GM19240 (cell line): ENCODE measurements around the gene ACTR5.
"Not testable (repeated sequence)": the region's sequence is repeated elsewhere in the genome, so short reads cannot be mapped to it uniquely, and the experiment has no call there.

Experiments used
- DNase-seq: peaks from one replicate; pipeline ENCODE4 v3.0.0; 2011; ENCODE audit warnings: low spot score; ENCODE audit not compliant: insufficient read length

The ACTR5 gene

GRCh38 chr20:38764567-38765318 lies 16.5 kb downstream of the ACTR5 start:
- no peak for DNase-seq

GRCh38 chr20:38766071-38766470 lies 17.8 kb downstream of the ACTR5 start:
- DNase-seq, result no peak

- no peak for DNase-seq
These were observed 21.4 kb downstream of the ACTR5 start for GRCh38 chr20:38769376-38770295.

- DNase-seq, result no peak
These were observed 22.3 kb downstream of the ACTR5 start for GRCh38 chr20:38770546-38770945.

- DNase-seq, result no peak
These were observed 22.7 kb downstream of the ACTR5 start for GRCh38 chr20:38770970-38771369.

GRCh38 chr20:38771621-38772020 lies 23.4 kb downstream of the ACTR5 start:
- DNase-seq, result no peak

GRCh38 chr20:38774167-38774566 lies 25.9 kb downstream of the ACTR5 start:
- DNase-seq, result no peak

GRCh38 chr20:38776363-38776762 lies 28.1 kb downstream of the ACTR5 start:
- no peak for DNase-seq

GRCh38 chr20:38779247-38780097 lies 31.2 kb downstream of the ACTR5 start:
- DNase-seq, result no peak

GRCh38 chr20:38782275-38782674 lies 34.0 kb downstream of the ACTR5 start:
- DNase-seq, result no peak

- DNase-seq, result no peak
These were observed 39.6 kb downstream of the ACTR5 start for GRCh38 chr20:38787870-38788269.

GRCh38 chr20:38789503-38790199 lies 41.4 kb downstream of the ACTR5 start:
- DNase-seq, result no peak

- DNase-seq, result no peak
These were observed 42.2 kb downstream of the ACTR5 start for GRCh38 chr20:38790200-38791053.

GRCh38 chr20:38791291-38791690 lies 43.0 kb downstream of the ACTR5 start:
- no peak for DNase-seq

GRCh38 chr20:38791940-38792339 lies 43.7 kb downstream of the ACTR5 start:
- no peak for DNase-seq

- not testable (repeated sequence) for DNase-seq
These were observed 45.8 kb downstream of the ACTR5 start for GRCh38 chr20:38794057-38794456.

GRCh38 chr20:38798266-38798665 lies 50.0 kb downstream of the ACTR5 start:
- DNase-seq, result no peak

- no peak for DNase-seq
These were observed 50.9 kb downstream of the ACTR5 start for GRCh38 chr20:38799203-38799602.

GRCh38 chr20:38800882-38801281 lies 52.6 kb downstream of the ACTR5 start:
- no peak for DNase-seq

- no peak for DNase-seq
These were observed 56.0 kb downstream of the ACTR5 start for GRCh38 chr20:38804221-38804620.
